ENCODE measurements around the gene SPEM3.
"Not testable (repeated sequence)": the region's sequence is repeated elsewhere in the genome, so short reads cannot be mapped to it uniquely, and the experiment has no call there.

Gene SPEM3

GRCh38 chr17:7443499-7444485 lies 15.1 kb downstream of the SPEM3 start:
- DNase-seq = no peak

- DNase-seq = peak; percentile 94
These were observed 16.3 kb downstream of the SPEM3 start, which contains the start of gene CHRNB1 for GRCh38 chr17:7444682-7445618. Gene CHRNB1, plus strand, starts transcription at chr17:7445061. Its CDS starts 67 bp downstream, at chr17:7445128.

- peak; percentile 47 for DNase-seq
These were observed 16.9 kb downstream of the SPEM3 start for GRCh38 chr17:7445619-7445968.

GRCh38 chr17:7448461-7448860 lies 19.8 kb downstream of the SPEM3 start:
- DNase-seq = no peak

- no peak for DNase-seq
These were observed 31.4 kb downstream of the SPEM3 start for GRCh38 chr17:7459961-7460545.

GRCh38 chr17:7460850-7461660 lies 32.4 kb downstream of the SPEM3 start:
- no peak for DNase-seq

- DNase-seq = no peak
These were observed 34.1 kb downstream of the SPEM3 start for GRCh38 chr17:7462474-7463371.

- no peak for DNase-seq
These were observed 34.8 kb downstream of the SPEM3 start for GRCh38 chr17:7463372-7463846.

GRCh38 chr17:7464081-7464480 lies 35.4 kb downstream of the SPEM3 start:
- no peak for DNase-seq

- no peak for DNase-seq
These were observed 37.1 kb downstream of the SPEM3 start for GRCh38 chr17:7465597-7466275.

GRCh38 chr17:7466318-7466638 lies 37.6 kb downstream of the SPEM3 start:
- no peak for DNase-seq

GRCh38 chr17:7466639-7467341 lies 38.1 kb downstream of the SPEM3 start:
- DNase-seq = no peak

GRCh38 chr17:7467498-7467897 lies 38.8 kb downstream of the SPEM3 start:
- no peak for DNase-seq

- DNase-seq = no peak
These were observed 39.6 kb downstream of the SPEM3 start for GRCh38 chr17:7468290-7468689.

- no peak for DNase-seq
These were observed 40.2 kb downstream of the SPEM3 start for GRCh38 chr17:7468804-7469389.

GRCh38 chr17:7469843-7470242 lies 41.2 kb downstream of the SPEM3 start:
- not testable (repeated sequence) for DNase-seq

- DNase-seq = not testable (repeated sequence)
These were observed 41.9 kb downstream of the SPEM3 start for GRCh38 chr17:7470457-7470973.

GRCh38 chr17:7471729-7472128 lies 43.1 kb downstream of the SPEM3 start:
- DNase-seq = no peak

GRCh38 chr17:7474767-7475166 lies 46.1 kb downstream of the SPEM3 start:
- not testable (repeated sequence) for DNase-seq
